Measurements from ENCODE around the gene VAV1.
"Not testable (repeated sequence)": the region's sequence is repeated elsewhere in the genome, so short reads cannot be mapped to it uniquely, and the experiment has no call there.

The VAV1 gene

GRCh38 chr19:6790194-6791128, 18.0 kb downstream of the VAV1 start:
- DNase-seq, result no peak

GRCh38 chr19:6791237-6791636, 18.7 kb downstream of the VAV1 start:
- DNase-seq, result no peak

DNA sequence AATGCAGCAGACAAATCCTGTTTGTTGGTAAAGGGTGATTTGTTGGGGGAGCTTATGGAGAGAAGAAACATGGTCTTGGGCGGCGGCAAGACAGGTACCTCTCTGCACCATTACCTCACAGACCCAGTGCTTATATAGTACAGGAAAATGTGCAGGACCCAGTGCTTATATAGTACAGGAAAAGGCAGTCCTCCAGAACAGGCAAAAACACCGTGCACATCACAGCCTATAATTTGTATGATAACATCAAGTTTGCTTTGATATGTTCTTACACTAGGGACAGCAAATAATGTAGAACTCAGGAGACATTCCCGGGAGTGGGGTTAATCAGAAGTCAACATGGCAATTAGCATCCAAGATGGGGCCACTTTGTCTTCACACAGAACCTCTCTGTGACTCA, 20.9 kb downstream of the VAV1 start:
- no peak for DNase-seq

GRCh38 chr19:6793973-6794372, 21.5 kb downstream of the VAV1 start:
- DNase-seq, result no peak

DNA sequence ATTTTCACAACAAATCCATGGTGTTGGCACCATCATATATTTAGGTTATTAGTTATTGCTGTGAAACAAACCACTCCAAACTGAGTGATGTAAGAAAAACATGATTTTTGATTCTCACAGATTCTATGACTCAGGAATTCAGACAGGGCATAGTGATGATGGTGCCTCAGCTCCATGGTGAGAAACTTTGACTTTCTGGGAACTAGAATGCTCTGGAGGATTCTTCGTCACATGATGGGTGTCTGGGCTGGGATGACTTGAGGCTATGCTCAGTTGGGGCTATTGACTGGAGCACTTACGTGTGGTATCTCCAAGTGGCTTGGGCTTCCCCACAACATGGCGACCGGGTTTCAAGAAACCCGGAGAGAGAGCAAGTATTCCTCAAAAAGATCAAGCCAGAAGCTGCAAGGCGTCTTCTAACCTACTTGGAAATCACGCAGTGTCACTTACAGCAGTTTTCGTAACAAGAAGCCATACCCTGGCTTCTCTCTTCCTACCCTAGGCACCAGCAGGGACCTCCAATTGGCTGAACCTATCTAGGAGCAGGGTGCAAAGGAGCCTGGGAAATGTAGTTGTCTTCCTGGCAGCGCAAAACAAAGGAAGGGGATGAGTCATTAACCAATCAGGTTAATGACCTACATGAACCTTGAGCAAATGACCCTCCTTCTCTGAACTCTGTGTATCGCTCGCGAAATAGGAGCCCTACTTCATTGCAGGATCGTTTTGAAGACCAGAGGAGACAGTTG, 22.4 kb downstream of the VAV1 start:
- DNase-seq, result no peak

DNA sequence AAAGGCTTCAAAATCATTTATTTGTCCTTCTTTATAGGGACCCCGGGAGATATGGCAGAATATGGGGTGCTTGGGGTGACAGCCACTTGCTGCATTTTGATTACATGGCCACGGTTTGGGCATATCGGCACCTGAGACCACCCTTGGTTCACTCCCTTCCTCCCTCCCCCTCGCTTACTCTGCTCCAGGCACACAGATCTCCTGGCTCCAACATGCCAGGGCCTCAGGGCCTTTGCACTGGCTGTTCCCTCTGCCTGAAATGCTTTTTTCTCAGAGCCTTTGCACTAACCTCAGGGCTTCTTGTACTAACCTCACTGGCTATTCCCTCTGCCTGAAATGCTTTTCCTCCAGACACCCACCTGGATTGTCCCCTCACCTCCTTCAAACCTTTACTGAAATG, 23.8 kb downstream of the VAV1 start:
- no peak for DNase-seq

DNA sequence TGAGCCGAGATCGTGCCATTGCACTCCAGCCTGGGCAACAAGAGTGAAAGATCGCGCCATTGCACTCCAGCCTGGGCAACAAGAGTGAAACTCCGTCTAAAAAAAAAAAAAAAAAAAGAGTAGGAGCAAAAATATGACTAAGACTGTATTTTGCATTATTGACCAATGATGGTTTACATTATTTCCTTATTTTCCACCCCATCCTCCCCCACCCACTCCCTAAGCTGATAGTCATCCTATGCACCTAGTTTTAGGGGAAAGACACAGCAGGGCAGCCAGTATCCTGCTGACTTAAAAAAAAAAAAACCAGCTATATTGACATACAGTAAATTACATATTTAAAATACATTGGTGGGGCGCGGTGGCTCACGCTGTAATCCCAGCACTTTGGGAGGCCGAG, 25.1 kb downstream of the VAV1 start:
- no peak for DNase-seq

- DNase-seq, result not testable (repeated sequence)
These were observed 27.8 kb downstream of the VAV1 start for GRCh38 chr19:6800160-6800790.

GRCh38 chr19:6800991-6801484, 28.5 kb downstream of the VAV1 start:
- peak; percentile 55 for DNase-seq

DNA sequence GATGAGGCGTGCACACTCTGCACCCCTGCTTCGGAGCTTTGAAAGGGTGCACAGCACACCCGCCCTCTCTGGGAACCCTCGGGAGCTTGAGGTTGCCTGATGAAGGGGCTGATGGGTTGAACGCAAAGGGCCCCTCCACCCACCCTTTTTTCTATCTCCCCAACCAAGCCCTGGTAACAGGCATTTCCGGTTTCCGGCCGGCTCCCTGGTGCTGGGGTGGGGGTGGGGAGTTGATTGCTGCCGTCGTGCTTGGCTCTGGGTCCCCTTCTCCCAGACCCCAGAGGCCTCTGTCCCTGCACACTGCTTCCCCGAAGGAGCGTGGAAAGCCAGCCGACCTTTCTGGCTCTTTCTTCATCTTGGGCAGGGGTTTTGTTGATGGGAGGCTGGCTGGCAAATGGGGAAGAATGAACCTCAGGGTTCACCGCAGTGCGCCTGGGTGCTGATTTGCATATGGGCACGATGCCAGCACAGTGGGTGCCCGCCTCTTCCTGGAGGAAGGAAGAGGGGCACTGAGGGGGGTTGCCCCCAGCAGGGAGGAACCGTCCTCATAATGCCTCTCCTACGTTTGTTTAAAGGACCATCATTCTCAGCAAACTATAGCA, 29.1 kb downstream of the VAV1 start:
- DNase-seq, result peak; percentile 60

DNA sequence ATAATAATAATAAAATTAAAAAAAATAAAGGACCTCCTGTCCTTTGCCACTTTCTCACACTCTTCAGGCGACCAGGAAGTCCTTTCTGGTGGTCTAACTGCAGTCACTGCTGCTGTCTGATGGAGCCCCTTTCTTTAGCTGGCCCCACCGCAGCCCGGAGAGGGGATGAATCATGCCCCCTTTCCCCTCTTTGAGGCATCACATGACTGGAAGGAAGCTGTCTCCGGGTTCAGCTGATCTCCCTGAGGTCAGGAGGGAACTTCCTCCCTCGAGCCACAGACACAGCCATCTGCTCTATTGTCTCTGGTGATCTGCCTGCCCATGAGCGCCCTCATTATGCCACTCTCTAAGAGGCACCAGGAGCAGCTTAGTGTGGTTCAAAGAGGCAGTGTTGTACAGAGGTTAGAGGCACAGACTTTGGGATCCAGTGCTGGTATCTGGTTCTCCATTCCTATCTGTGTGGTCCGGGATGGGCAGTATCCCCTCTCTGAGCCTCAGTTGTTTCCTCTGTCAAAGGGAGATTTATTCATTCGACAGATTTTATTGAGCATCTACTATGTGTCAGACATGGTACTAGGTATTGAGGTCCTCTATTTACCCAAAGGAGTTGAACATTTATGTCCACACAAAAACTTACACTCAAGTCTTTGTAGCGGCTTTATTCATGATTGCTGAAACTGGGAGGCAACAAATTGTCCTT, 30.0 kb downstream of the VAV1 start:
- DNase-seq, result no peak

GRCh38 chr19:6803036-6803404, 30.5 kb downstream of the VAV1 start:
- DNase-seq, result no peak

DNA sequence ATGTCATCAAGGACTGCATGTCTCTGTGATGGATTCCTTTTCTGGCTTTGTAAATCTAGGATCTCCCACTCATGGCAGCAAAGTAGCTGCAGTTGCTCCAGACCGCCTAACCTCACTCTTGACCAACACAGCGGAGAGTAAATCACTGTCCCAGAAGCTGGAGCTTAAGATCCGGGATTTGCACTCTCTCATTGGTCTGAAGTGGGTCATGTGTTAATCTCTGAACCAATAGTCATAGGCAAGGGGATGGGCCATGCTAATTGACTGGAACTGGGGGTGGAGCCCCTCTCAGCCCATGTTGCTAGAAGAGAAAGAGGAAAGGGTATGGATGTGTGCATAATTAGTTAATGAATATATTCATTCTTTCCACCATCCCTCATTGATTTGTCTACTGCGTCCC, 34.0 kb downstream of the VAV1 start:
- no peak for DNase-seq

- DNase-seq, result no peak
These were observed 34.8 kb downstream of the VAV1 start for GRCh38 chr19:6807291-6807690.

GRCh38 chr19:6808494-6808893, 36.0 kb downstream of the VAV1 start:
- DNase-seq, result no peak

- no peak for DNase-seq
These were observed 36.8 kb downstream of the VAV1 start for GRCh38 chr19:6809262-6809661.

DNA sequence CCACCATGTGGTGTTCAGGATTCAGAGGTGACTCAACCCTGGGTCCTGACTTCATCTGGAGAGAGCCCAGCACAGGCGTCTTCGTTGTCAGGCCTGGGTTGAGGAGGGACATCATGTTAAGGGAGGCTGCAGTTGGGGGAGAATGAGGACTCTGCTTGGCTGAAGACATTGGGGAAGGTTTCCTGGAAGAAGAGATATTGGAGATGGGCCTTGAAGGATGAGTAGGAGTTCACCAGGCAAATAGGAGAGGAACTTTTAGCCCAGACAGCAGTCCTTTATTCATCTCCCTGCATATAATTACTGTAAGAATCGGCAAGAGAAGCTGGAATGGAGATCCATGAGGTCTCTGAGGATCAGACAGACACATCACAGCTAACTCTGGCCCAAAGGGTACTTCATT, 38.9 kb downstream of the VAV1 start:
- DNase-seq, result no peak

DNA sequence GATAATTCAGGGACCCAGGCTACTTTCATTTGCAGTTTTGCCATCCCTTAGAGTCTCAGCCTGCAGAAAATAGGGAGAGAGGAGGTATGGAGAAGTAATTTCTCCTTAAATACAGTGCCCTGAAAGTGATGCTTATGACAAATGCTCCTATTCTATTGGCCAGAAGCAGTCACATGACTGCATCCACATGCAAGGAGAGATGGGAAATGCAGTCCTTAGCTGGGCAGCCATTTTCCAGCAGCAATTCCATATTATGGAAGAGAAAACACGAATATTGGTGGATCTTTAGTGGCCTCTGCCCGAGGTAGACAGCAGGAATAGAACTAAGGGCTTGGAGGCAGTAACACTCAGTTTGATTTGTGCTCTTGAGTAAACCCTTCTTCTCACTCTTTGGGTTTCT, 39.4 kb downstream of the VAV1 start:
- DNase-seq, result no peak

DNA sequence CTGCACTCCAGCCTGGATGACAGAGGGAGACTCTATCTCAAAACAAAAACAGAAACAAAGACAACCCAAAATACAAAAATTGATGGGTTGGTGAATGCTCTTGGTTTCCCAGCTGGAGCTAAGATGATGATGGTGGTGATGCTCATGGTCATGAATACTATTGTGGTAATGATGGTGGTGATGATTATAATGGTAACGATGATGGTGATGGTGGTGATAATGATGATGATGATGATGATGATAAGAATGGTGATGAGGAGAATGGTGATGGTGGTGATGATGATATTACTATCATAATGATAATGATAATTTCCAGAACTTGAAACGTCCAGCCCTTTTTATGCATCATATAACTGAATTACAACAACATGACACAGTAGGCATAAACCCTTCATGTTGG, 40.1 kb downstream of the VAV1 start:
- no peak for DNase-seq

DNA sequence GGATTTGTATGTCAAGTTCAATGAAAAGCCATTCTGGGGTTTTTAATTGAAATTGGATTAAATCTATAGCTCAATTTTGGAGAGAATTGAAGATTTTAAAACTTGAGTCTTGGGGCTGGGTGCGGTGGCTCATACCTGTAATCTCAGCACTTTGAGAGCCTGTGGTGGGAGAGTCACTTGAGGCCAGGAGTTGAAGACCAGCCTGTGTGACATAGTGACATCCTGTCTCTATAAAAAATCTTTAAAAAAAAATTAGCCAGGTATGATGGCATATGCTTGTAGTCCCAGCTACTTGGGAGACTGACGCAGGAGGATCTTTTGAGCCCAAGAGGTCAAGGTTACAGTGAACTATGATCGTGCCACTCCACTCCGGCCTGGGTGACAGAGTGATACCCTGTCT, 41.2 kb downstream of the VAV1 start:
- DNase-seq, result no peak

GRCh38 chr19:6817179-6817578, 44.7 kb downstream of the VAV1 start:
- no peak for DNase-seq

DNA sequence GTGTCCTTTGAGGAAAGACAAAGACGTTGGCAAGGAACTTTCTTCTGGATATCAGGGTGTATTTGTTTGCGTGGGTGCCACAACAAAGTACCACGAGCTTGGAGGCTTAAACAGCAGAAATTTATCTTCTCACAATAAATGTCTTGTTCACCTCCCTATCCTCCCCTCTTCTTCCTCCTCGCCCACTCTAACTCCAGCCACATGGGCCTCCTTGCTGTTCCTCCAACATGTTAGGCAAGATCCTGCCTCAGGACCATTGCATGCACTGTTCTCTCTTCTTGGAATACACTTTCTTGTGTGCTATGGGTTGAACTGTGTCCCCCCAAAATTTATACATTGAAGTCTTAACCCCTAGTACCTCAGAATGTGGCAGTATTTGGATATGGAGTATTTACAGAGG, 45.7 kb downstream of the VAV1 start:
- DNase-seq, result no peak

DNA sequence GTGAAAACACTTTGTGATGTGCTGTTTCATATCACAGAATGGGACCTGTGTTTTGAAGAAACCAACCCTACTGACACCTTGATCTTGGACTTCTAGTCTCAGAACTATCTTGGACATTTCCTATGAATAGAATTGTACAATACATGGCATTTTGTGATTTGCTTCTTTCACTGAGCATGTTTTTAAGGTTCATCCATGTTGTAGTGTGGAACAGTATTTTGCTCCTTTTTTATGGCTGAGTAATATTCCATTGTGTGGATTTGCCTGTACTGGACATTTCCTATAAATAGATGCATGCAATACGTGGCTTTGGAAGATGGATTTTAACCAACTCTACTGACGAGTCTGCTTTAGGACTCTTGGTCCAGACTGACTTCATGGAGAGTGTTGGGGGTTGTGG, 46.8 kb downstream of the VAV1 start:
- no peak for DNase-seq
